WTC11 (cell line): ENCODE results near the gene MOXD1. TPM values are rescaled to one million over a fixed set of nuclear protein-coding genes. Genes with fewer than 3 reads are reported as not detected.
"Not testable (repeated sequence)": the region's sequence is repeated elsewhere in the genome, so short reads cannot be mapped to it uniquely, and the experiment has no call there.

Source experiments
- ATAC-seq: fragments of 200-7000 bp; cut with Tn5 transposase; 2 replicates; pipeline ENCODE4 v1.10.0; 2021; ENCODE audit warnings: mild to moderate bottlenecking, moderate library complexity
- CTCF ChIA-PET: fragments of 300-600 bp; sonication (Branson Sonifier 250); formaldehyde crosslinking; loops from one replicate; lab custom pipeline; 2021; ENCODE audit warnings: antibody characterized with exemption; lab: Charles Lee
- POLR2A ChIA-PET: fragments of 350-600 bp; sonication (Branson Sonifier 250); formaldehyde crosslinking; loops from one replicate; lab custom pipeline; 2021; ENCODE audit warnings: antibody characterized with exemption; lab: Charles Lee
- DNase-seq: peaks from one replicate; pipeline ENCODE4 v3.0.0; 2021; ENCODE audit warnings: low spot score
- H3K27ac Mint-ChIP-seq: 2 replicates; pipeline ENCODE4 v1.8.0; 2021; ENCODE audit warnings: mixed read lengths
- H3K27me3 Mint-ChIP-seq: 2 replicates; pipeline ENCODE4 v1.8.0; 2021; ENCODE audit warnings: low read depth, mild to moderate bottlenecking, moderate library complexity, mixed read lengths
- H3K36me3 Mint-ChIP-seq: 2 replicates; pipeline ENCODE4 v1.8.0; 2021; ENCODE audit warnings: mixed read lengths
- H3K4me1 Mint-ChIP-seq: 2 replicates; pipeline ENCODE4 v1.8.0; 2022; ENCODE audit warnings: mixed read lengths
- H3K4me3 Mint-ChIP-seq: 2 replicates; pipeline ENCODE4 v1.8.0; 2021; ENCODE audit warnings: mild to moderate bottlenecking, moderate library complexity, mixed read lengths
- H3K9me3 Mint-ChIP-seq: 2 replicates; pipeline ENCODE4 v1.8.0; 2021; ENCODE audit warnings: mixed read lengths
- ARID4B ChIP-seq: sonication (generic); formaldehyde crosslinking; IDR thresholded peaks from 2 replicates; pipeline ENCODE4 v1.8.0; 2023; ENCODE audit warnings: missing genetic modification reagents, mild to moderate bottlenecking, borderline replicate concordance
- ATF1 ChIP-seq: sonication (generic); formaldehyde crosslinking; IDR thresholded peaks from 2 replicates; pipeline ENCODE4 v1.8.1; 2023; ENCODE audit warnings: mild to moderate bottlenecking, moderate library complexity, missing genetic modification reagents
- E2F4 ChIP-seq: sonication (generic); formaldehyde crosslinking; IDR thresholded peaks from 2 replicates; pipeline ENCODE4 v1.8.1; 2022; ENCODE audit warnings: low read depth, mild to moderate bottlenecking, moderate library complexity, missing genetic modification reagents, borderline replicate concordance
- HMGXB4 ChIP-seq: sonication (generic); formaldehyde crosslinking; IDR thresholded peaks from 2 replicates; pipeline ENCODE4 v1.8.1; 2023; ENCODE audit warnings: mild to moderate bottlenecking, moderate library complexity, missing genetic modification reagents
- MAX ChIP-seq: sonication (generic); formaldehyde crosslinking; IDR thresholded peaks from 2 replicates; pipeline ENCODE4 v1.8.0; 2022; ENCODE audit warnings: mild to moderate bottlenecking, missing genetic modification reagents
- NFE2L1 ChIP-seq: sonication (generic); formaldehyde crosslinking; IDR thresholded peaks from 2 replicates; pipeline ENCODE4 v1.8.1; 2023; ENCODE audit warnings: missing genetic modification reagents
- PRDM15 ChIP-seq: sonication (generic); formaldehyde crosslinking; IDR thresholded peaks from 2 replicates; pipeline ENCODE4 v1.8.0; 2022; ENCODE audit warnings: missing genetic modification reagents
- PRRX2 ChIP-seq: fragments of 250-450 bp; sonication (Bioruptor Pico); IDR thresholded peaks from 2 replicates; pipeline ENCODE4 v1.8.0; 2021; ENCODE audit warnings: mild to moderate bottlenecking
- SMAD4 ChIP-seq: sonication (generic); formaldehyde crosslinking; IDR thresholded peaks from 2 replicates; pipeline ENCODE4 v1.8.0; 2022; ENCODE audit warnings: mild to moderate bottlenecking, missing genetic modification reagents
- SOX15 ChIP-seq: fragments of 250-450 bp; sonication (Bioruptor Pico); IDR thresholded peaks from 2 replicates; pipeline ENCODE4 v1.9.0; 2021; ENCODE audit warnings: mild to moderate bottlenecking
- STAT6 ChIP-seq: sonication (generic); formaldehyde crosslinking; conservative IDR thresholded peaks from 2 replicates; pipeline ENCODE4 v1.8.1; 2023; ENCODE audit warnings: mild to moderate bottlenecking, low read depth, missing genetic modification reagents, moderate library complexity
- ZBTB21 ChIP-seq: sonication (generic); formaldehyde crosslinking; IDR thresholded peaks from 2 replicates; pipeline ENCODE4 v1.8.1; 2023; ENCODE audit warnings: mild to moderate bottlenecking, missing genetic modification reagents, borderline replicate concordance
- ZBTB43 ChIP-seq: sonication (generic); formaldehyde crosslinking; IDR thresholded peaks from 2 replicates; pipeline ENCODE4 v1.8.1; 2023; ENCODE audit warnings: mild to moderate bottlenecking, missing genetic modification reagents
- ZNF138 ChIP-seq: sonication (generic); formaldehyde crosslinking; conservative IDR thresholded peaks from 2 replicates; pipeline ENCODE4 v1.8.1; 2022; ENCODE audit warnings: mild to moderate bottlenecking, moderate library complexity, missing genetic modification reagents
- ZNF317 ChIP-seq: sonication (generic); formaldehyde crosslinking; IDR thresholded peaks from 2 replicates; pipeline ENCODE4 v1.8.1; 2023; ENCODE audit warnings: low read depth, mild to moderate bottlenecking, moderate library complexity, missing genetic modification reagents, borderline replicate concordance
- total RNA-seq: library from RNA; stranded (reverse); gene quantifications from 3 replicates; pipeline ENCODE4 v1.2.3, GENCODE V29; 2021

MOXD1 gene
- total RNA-seq, 1 experiment from 2014 or later: 1.7 TPM

GRCh38 chr6:132270726-132271402, 130.4 kb downstream of the MOXD1 start (continued):
- TF ChIP-seq PRRX2 (CRISPR knock-in tag) (no peak), SMAD4 (CRISPR knock-in tag) (no peak), ZBTB43 (CRISPR knock-in tag) (no peak), HMGXB4 (CRISPR knock-in tag) (no peak)

GRCh38 chr6:132268666-132269065, 132.6 kb downstream of the MOXD1 start:
- ATAC-seq, DNase-seq, H3K27ac Mint-ChIP-seq: not testable (repeated sequence)

GRCh38 chr6:132268209-132268608, 133.1 kb downstream of the MOXD1 start:
- ATAC-seq: no peak
- no peak for DNase-seq
- no peak for TF ChIP-seq E2F4
- no peak for TF ChIP-seq PRDM15 (CRISPR knock-in tag)
- no peak for TF ChIP-seq ZNF317 (CRISPR knock-in tag)
- TF ChIP-seq ATF1 (CRISPR knock-in tag): no peak
- no peak for TF ChIP-seq ZBTB21 (CRISPR knock-in tag)
- TF ChIP-seq SOX15: no peak
- TF ChIP-seq ZNF138: no peak
- no peak for TF ChIP-seq MAX (CRISPR knock-in tag)
- TF ChIP-seq ARID4B (CRISPR knock-in tag): no peak
- TF ChIP-seq STAT6: no peak
- no peak for TF ChIP-seq NFE2L1 (CRISPR knock-in tag)
- H3K27ac Mint-ChIP-seq: no peak overlapping the region
- no peaks in the 10 kb centered on the region for H3K36me3 Mint-ChIP-seq
- H3K4me1 Mint-ChIP-seq: peaks cover 10% of the 10 kb centered on the region
- peaks cover 17% of the 10 kb centered on the region; the same call in 1 of the 2 replicates for H3K27me3 Mint-ChIP-seq
- H3K4me3 Mint-ChIP-seq: no peak overlapping the region
- POLR2A ChIA-PET: interaction anchor here (0.6 kb wide), 1 partner anchor 258 kb away, joined by 3 read pairs; no protein-coding TSS in a partner anchor
- CTCF ChIA-PET: interaction anchor here (1.4 to 5.2 kb wide), 3 partner anchors 9 to 345 kb away, joined by 3 to 54 read pairs (median 5); no protein-coding TSS in a partner anchor
- no peaks in the 10 kb centered on the region; the same call in 1 of the 2 replicates for H3K9me3 Mint-ChIP-seq

More at GRCh38 chr6:132268666-132269065, 132.6 kb downstream of the MOXD1 start:
- not testable (repeated sequence) for H3K36me3 Mint-ChIP-seq, H3K4me3 Mint-ChIP-seq, H3K9me3 Mint-ChIP-seq, H3K4me1 Mint-ChIP-seq
- CTCF ChIA-PET: interaction anchor here (1.4 to 5.2 kb wide), 3 partner anchors 9 to 346 kb away, joined by 3 to 54 read pairs (median 5); no protein-coding TSS in a partner anchor
- POLR2A ChIA-PET: interaction anchor here (0.6 kb wide), 1 partner anchor 258 kb away, joined by 3 read pairs; no protein-coding TSS in a partner anchor
- peaks cover 17% of the 10 kb centered on the region; the same call in 1 of the 2 replicates for H3K27me3 Mint-ChIP-seq
